Activated CD8-positive, alpha-beta memory T cell treated with anti-CD3 and anti-CD28 coated beads, Interleukin-2, amount 10 ng/mL, durations not matched to agents 7 days and 5 days (primary cell): Measurements from ENCODE around the gene RBP3. TPM values are rescaled to one million over a fixed set of nuclear protein-coding genes. Genes with fewer than 3 reads are reported as not detected.

Source experiments
- ATAC-seq: fragments of 150-1000 bp; cut with Tn5 transposase; one replicate; pipeline ENCODE4 v1.10.0; 2021; ENCODE audit warnings: moderate library complexity
- CTCF ChIA-PET: fragments of 350-600 bp; sonication (Branson Sonifier 250); formaldehyde crosslinking; loops from one replicate; lab custom pipeline; 2021; ENCODE audit warnings: antibody characterized with exemption; lab: Charles Lee
- DNase-seq: peaks from one replicate; pipeline ENCODE4 v3.0.0-alpha.2; 2020
- H3K27ac Mint-ChIP-seq: one replicate; pipeline ENCODE4 v1.8.0; 2021; ENCODE audit warnings: mild to moderate bottlenecking, mixed read lengths
- H3K27me3 Mint-ChIP-seq: one replicate; pipeline ENCODE4 v1.8.0; 2021; ENCODE audit warnings: mixed read lengths
- H3K36me3 Mint-ChIP-seq: one replicate; pipeline ENCODE4 v1.8.0; 2021; ENCODE audit warnings: mild to moderate bottlenecking, mixed read lengths
- H3K4me1 Mint-ChIP-seq: one replicate; pipeline ENCODE4 v1.8.0; 2021; ENCODE audit warnings: mixed read lengths
- H3K4me3 Mint-ChIP-seq: one replicate; pipeline ENCODE4 v1.8.0; 2021; ENCODE audit warnings: mild to moderate bottlenecking, moderate library complexity, mixed read lengths
- H3K9me3 Mint-ChIP-seq: one replicate; pipeline ENCODE4 v1.8.0; 2022; ENCODE audit warnings: low read depth, mixed read lengths
- total RNA-seq, 2 experiments: library from RNA; stranded (reverse); gene quantifications; one replicate each; pipeline ENCODE4 v1.2.3, GENCODE V29; 2021

The RBP3 gene
- not detected for total RNA-seq

DNA sequence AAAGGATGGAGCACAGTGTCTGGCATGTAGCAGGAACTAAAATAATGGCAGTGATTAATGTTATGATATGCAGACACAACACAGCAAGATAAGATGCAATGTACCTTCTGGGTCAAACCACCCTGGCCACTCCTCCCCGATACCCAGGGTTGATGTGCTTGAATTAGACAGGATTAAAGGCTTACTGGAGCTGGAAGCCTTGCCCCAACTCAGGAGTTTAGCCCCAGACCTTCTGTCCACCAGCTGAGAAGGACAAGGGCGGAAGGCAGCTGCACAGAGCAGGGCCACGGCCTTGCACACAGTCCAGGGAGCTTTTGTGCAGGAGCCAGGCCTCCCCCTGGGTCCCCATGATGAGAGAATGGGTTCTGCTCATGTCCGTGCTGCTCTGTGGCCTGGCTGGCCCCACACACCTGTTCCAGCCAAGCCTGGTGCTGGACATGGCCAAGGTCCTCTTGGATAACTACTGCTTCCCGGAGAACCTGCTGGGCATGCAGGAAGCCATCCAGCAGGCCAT lies at the start of gene RBP3:
TSS of gene RBP3 (plus strand) at position 226 of the 514 bp plus-strand sequence. CDS start at position 348, 122 bp downstream.
- Mint-ChIP-seq H3K9me3 (no peaks in the 10 kb centered on the region), H3K27me3 (peaks cover 5% of the 10 kb centered on the region), H3K4me3 (no peak within 1 kb of the TSS), H3K4me1 (no peaks in the 10 kb centered on the region), H3K27ac (no peak within 1 kb of the TSS), H3K36me3 (no peaks in the 10 kb centered on the region)
- no peak for DNase-seq
- ATAC-seq = no peak
- CTCF ChIA-PET = no interaction called here

DNA sequence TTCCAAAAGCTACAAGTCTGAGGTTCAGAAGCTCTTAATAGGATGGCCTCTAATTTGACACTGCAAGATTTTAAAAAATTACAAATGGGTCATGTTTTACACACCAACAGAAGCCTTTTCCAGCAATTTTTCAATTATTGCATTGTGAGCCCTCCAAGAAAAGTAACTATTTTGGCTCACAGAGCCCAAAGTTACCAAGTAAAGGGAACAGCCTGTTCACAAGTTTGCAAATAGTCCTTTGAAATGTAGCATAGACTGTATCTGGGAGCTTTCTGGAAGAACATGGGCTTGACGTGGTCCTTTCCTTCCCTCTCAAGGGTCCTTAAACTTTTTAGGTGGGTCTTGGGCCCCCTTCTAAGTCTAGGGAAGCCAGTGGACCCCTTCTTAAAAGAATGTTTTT lies 49.4 kb upstream of the RBP3 start:
- peaks cover 3% of the 10 kb centered on the region for H3K4me1 Mint-ChIP-seq
- ATAC-seq = no peak
- H3K9me3 Mint-ChIP-seq = no peaks in the 10 kb centered on the region
- H3K27me3 Mint-ChIP-seq = peaks cover 58% of the 10 kb centered on the region
- no peak overlapping the region for H3K27ac Mint-ChIP-seq
- no peak overlapping the region for H3K4me3 Mint-ChIP-seq
- DNase-seq = no peak
- H3K36me3 Mint-ChIP-seq = no peaks in the 10 kb centered on the region
- CTCF ChIA-PET = interaction anchor here (1.3 kb wide), 1 partner anchor 251 kb away, joined by 3 read pairs; no protein-coding TSS in a partner anchor

DNA sequence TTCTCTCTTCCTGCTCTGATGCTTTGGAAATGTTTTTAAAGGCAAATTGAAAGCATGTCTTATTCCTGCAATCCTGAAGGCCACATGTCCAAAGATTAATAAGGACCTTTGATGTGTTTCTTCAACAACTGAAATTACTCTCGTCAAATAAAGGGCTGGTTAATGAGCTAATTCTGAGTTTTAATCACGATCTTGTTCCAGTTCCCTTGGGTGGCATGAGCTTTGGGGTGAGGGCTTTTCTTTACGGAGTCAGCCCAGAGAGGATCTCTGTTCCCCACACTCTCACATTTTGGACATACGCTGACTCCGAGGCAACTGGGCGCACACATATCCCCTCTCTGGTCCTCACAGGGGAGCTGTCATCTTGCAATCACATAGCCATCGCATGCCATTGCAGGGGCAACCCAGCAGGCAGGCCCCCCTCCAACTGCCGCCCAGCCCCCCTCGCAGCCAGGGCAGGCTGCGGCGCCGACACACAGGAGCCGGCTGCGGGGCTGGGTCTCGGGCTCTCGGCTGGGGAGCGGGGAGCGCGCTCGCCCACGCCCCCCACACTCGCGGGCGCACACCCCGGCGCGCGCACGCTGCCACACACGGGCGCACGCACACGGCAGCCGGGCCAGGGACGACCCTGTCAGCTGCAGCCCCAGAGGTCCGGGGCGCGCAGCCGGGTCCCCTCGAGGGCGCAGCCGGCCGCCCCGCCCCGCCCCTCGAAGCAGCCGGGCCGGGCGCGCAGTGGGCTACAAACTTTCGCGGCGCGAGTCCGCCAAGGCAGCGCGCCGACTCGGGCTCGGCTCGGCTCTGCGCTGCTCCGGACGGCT lies 48.3 kb upstream of the RBP3 start, which contains the start of gene GDF10:
TSS of gene GDF10 (plus strand) at position 587 of the 818 bp plus-strand sequence. CDS start 455 bp downstream, outside the sequence.
- Mint-ChIP-seq H3K4me1 (peaks cover 3% of the 10 kb centered on the region), H3K4me3 (no peak within 1 kb of the TSS), H3K36me3 (no peaks in the 10 kb centered on the region), H3K27ac (peak within 1 kb of the TSS; percentile 8), H3K9me3 (no peaks in the 10 kb centered on the region), H3K27me3 (peaks cover 58% of the 10 kb centered on the region)
- CTCF ChIA-PET = no interaction called here
- no peak for ATAC-seq
- DNase-seq = no peak

DNA sequence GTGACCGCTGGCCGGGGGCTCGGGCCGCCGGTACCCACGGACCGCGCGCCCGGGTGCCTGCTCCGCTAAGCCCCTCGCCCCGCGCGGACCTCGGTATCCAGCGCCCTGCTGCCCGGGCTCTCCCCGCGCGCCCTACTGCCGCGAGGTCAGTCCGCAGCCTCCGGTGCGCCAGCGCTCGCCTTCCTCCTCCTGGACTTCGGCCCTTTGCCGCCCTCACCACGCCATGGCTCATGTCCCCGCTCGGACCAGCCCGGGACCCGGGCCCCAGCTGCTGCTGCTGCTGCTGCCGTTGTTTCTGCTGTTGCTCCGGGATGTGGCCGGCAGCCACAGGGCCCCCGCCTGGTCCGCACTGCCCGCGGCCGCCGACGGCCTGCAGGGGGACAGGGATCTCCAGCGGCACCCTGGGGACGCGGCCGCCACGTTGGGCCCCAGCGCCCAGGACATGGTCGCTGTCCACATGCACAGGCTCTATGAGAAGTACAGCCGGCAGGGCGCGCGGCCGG lies 47.7 kb upstream of the RBP3 start:
- Mint-ChIP-seq H3K27me3 (peaks cover 58% of the 10 kb centered on the region), H3K4me3 (no peak overlapping the region), H3K36me3 (no peaks in the 10 kb centered on the region), H3K4me1 (peaks cover 3% of the 10 kb centered on the region), H3K9me3 (no peaks in the 10 kb centered on the region), H3K27ac (no peak overlapping the region)
- DNase-seq (no peak), ATAC-seq (no peak)
- CTCF ChIA-PET = no interaction called here

DNA sequence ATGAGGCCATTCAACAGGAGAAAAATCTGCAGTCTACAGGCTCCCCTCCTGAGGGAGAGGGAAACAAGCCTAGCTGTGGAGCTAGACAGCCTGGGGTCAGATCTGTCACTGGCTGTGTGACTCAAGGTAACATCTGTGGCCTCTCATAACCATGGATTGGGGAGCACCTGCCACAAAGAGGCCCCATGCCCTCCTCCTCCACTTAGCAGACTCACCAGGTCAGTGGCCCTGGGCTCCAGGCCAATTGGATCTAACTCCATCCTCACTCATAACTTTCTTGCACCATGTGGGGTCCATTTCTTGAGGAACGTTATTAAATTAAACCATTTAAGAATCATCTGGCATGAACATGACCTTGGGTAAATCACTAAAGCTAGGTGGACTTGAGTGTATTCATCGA lies 46.3 kb upstream of the RBP3 start:
- H3K27me3 Mint-ChIP-seq = peaks cover 49% of the 10 kb centered on the region
- ATAC-seq (no peak), DNase-seq (no peak)
- CTCF ChIA-PET = interaction anchor here (0.8 kb wide), 1 partner anchor 10 kb away, joined by 3 read pairs; no protein-coding TSS in a partner anchor
- H3K4me3 Mint-ChIP-seq = no peak overlapping the region
- no peaks in the 10 kb centered on the region for H3K36me3 Mint-ChIP-seq
- peaks cover 3% of the 10 kb centered on the region for H3K4me1 Mint-ChIP-seq
- H3K27ac Mint-ChIP-seq = no peak overlapping the region
- no peaks in the 10 kb centered on the region for H3K9me3 Mint-ChIP-seq

DNA sequence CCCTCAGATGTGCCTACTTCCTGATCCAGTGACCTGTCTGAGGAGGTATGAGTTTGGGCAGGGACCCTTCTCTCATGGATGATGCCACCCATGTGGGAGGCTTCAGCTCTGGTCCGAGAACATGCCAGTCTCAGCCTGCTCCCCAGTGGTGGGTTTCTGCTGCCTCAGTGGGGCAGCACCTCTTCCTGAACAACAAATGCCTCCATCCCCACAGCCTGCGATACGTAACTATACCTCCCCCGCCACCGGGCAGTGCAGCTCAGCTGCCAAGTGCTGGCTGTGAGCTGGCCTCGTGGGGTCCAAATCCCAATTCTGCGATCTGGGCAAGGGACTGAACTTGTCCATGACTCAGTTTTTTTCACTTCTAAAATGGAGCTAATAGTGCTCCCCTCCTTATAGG lies 45.1 kb upstream of the RBP3 start:
- Mint-ChIP-seq H3K4me3 (no peak overlapping the region), H3K4me1 (peaks cover 3% of the 10 kb centered on the region), H3K27ac (no peak overlapping the region), H3K36me3 (no peaks in the 10 kb centered on the region), H3K27me3 (peaks cover 38% of the 10 kb centered on the region), H3K9me3 (no peaks in the 10 kb centered on the region)
- ATAC-seq = no peak
- CTCF ChIA-PET = interaction anchor here (1.3 to 1.8 kb wide), 2 partner anchors 8 to 255 kb away, joined by 3 to 7 read pairs; no protein-coding TSS in a partner anchor
- no peak for DNase-seq

DNA sequence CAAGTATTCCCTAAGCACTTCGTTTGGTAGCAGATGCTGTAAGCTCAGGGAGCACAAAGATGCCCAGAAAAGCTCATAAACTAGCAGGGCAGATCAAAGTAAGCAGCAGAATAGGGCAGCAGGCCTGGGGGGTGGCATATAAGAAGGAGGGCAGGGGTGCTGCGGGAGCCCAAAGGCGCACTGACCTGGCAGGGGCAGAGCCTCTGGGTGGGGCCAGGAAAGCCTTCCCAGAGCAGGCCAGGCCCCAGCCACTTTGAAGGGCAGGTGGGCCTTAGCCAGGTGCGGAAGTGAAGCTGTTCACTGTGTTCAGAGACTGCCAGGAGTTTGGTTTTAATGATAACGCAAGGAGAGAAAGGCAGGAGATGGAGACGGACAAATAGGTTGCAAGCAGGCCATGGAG lies 44.3 kb upstream of the RBP3 start:
- Mint-ChIP-seq H3K4me3 (no peak overlapping the region), H3K9me3 (no peaks in the 10 kb centered on the region), H3K4me1 (peaks cover 3% of the 10 kb centered on the region), H3K27ac (no peak overlapping the region), H3K27me3 (peaks cover 31% of the 10 kb centered on the region), H3K36me3 (no peaks in the 10 kb centered on the region)
- CTCF ChIA-PET = interaction anchor here (1.3 to 1.8 kb wide), 2 partner anchors 8 to 256 kb away, joined by 3 to 7 read pairs; no protein-coding TSS in a partner anchor
- no peak for ATAC-seq
- DNase-seq = no peak

DNA sequence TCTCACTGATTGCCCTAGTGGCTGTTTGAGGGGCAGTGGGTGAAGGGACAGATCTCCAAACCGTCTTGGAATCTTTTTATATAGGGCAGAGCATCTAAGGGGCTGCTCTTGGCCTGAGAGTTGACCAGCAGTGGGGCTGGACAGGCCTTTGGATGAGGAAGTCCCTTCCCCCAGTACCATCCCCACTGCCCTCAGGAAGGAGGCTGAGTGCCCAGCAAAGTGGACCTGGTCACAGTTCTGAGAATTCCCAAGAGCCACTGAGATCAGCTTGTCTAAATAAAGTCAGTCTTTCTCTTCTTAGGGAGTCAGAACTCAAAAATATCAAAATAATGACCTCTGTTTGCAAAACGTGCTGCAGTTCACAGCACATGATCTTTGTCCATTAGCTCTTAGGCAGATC lies 42.6 kb upstream of the RBP3 start:
- ATAC-seq = no peak
- H3K4me1 Mint-ChIP-seq = peaks cover 3% of the 10 kb centered on the region
- H3K36me3 Mint-ChIP-seq = no peaks in the 10 kb centered on the region
- DNase-seq = no peak
- H3K9me3 Mint-ChIP-seq = no peaks in the 10 kb centered on the region
- H3K27ac Mint-ChIP-seq = no peak overlapping the region
- peaks cover 21% of the 10 kb centered on the region for H3K27me3 Mint-ChIP-seq
- CTCF ChIA-PET = interaction anchor here (0.9 to 2.0 kb wide), 3 partner anchors 258 to 281 kb away, joined by 3 to 8 read pairs (median 3); no protein-coding TSS in a partner anchor
- no peak overlapping the region for H3K4me3 Mint-ChIP-seq

DNA sequence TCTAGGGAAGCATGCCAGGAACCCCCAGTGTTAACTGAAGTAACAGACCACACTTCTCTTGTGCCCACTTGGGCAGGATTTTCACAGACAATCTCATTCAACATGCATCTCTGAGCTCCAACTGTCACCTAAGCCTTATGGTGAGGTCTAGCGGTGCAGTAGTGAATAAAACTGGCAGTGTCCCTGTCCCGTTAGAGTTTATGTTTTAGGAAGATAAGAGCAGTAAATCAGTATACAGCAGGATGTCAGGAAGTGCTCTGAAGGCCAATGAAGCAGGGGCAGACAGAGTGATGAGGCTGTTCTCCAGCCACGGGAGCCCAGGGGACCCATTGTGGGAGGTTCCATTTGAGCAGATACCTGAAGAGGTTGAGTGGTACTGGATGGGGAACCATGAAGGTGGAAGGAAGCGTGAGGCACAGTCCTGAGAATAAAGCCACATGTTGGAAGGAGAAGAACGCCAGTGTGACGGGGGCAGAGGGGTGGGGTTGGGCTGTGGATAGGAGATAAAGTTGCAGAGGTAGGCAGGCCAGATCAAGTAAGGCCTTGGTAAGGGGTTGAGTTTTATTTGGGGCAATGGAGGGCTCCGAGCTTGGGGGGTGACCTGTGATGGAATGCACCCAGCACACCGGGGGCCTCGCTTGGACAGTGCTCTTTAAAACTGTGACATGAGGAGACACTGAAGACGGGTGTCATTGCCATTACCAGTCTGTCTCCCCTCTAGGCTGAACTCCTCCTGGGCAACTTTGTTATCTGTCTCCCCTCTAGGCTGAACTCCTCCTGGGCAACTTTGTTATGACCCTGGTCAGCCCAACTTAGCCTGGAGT lies 41.6 kb upstream of the RBP3 start:
- no peak overlapping the region for H3K4me3 Mint-ChIP-seq
- peaks cover 14% of the 10 kb centered on the region for H3K27me3 Mint-ChIP-seq
- H3K4me1 Mint-ChIP-seq = peaks cover 9% of the 10 kb centered on the region
- no peak for DNase-seq
- ATAC-seq = no peak
- H3K9me3 Mint-ChIP-seq = no peaks in the 10 kb centered on the region
- CTCF ChIA-PET = interaction anchor here (0.9 to 2.0 kb wide), 3 partner anchors 259 to 282 kb away, joined by 3 to 8 read pairs (median 3); no protein-coding TSS in a partner anchor
- no peak overlapping the region for H3K27ac Mint-ChIP-seq
- H3K36me3 Mint-ChIP-seq = no peaks in the 10 kb centered on the region

DNA sequence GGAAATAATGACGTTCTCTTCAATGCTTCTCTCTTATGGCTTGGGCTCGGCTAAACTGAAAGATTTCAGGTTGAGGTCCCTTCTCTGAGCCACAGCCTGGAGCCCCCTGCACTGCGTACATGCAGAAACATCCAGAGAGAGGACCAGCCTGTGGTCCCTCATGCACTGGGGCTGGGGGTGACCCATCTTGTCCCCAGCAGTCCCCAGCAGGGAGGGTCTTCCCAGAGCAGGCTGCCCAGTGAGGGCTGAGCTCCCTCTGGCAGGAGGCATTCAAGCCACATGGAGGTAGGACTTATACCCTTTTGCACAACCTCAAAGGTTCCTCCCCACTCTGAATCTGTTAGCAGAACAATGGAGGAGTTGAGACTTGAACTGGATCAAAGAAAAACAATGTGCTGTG lies 40.8 kb upstream of the RBP3 start:
- peaks cover 14% of the 10 kb centered on the region for H3K4me1 Mint-ChIP-seq
- H3K9me3 Mint-ChIP-seq = no peaks in the 10 kb centered on the region
- H3K27me3 Mint-ChIP-seq = peaks cover 7% of the 10 kb centered on the region
- DNase-seq (no peak), ATAC-seq (no peak)
- no peak overlapping the region for H3K27ac Mint-ChIP-seq
- CTCF ChIA-PET = interaction anchor here (1.1 kb wide), 1 partner anchor 283 kb away, joined by 3 read pairs; no protein-coding TSS in a partner anchor
- H3K36me3 Mint-ChIP-seq = no peaks in the 10 kb centered on the region
- no peak overlapping the region for H3K4me3 Mint-ChIP-seq

DNA sequence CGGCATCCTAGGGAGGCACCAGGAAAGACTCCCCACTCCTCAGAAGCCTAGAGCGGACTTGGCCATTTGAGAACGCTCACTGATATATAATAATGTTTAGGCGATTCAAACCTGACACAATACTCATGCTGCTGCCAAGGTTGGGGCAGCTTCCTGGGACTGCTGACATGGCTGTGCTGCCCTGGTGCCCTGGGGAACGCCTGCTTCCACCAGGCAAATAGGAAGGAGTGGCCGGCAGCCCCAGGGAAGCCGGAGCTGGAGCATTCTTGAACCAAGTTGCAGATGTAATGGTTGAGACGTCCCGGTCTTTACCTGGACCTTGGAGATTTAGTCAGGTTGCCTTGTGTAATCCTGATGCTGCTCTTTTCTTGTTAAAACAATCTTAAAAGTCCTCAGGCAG lies 39.4 kb upstream of the RBP3 start:
- ATAC-seq = no peak
- Mint-ChIP-seq H3K27ac (no peak overlapping the region), H3K9me3 (no peaks in the 10 kb centered on the region), H3K4me3 (no peak overlapping the region), H3K36me3 (no peaks in the 10 kb centered on the region), H3K4me1 (peaks cover 14% of the 10 kb centered on the region), H3K27me3 (no peaks in the 10 kb centered on the region)
- CTCF ChIA-PET = interaction anchor here (1.0 to 8.2 kb wide), 3 partner anchors 15 to 262 kb away, joined by 3 to 155 read pairs (median 3); no protein-coding TSS in a partner anchor
- no peak for DNase-seq

DNA sequence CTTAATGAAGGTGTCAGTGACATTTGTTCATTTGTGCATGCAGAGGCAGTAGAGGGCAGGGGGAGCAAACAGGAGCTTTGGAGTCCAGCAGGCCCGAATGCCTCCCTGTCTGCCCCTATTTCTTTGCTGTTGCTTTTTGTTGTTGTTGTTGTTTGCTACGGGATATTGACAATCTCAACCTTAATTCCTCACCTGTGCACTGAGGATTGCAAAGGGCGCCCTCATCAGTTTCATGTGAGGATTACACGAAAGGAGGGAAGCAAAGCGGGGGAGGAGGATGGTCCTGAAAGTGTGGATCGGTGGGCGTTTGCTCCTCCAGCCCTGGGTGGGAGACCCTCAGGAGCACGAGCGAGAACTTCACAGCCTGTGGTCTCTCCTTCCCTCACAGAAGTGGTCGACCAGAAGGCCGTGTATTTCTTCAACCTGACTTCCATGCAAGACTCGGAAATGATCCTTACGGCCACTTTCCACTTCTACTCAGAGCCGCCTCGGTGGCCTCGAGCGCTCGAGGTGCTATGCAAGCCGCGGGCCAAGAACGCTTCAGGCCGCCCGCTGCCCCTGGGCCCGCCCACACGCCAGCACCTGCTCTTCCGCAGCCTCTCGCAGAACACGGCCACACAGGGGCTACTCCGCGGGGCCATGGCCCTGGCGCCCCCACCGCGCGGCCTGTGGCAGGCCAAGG lies 38.6 kb upstream of the RBP3 start:
- no peak for ATAC-seq
- no peak overlapping the region for H3K27ac Mint-ChIP-seq

More for the DNA sequence above, 38.6 kb upstream of the RBP3 start:
- CTCF ChIA-PET = interaction anchor here (1.0 to 8.2 kb wide), 3 partner anchors 16 to 263 kb away, joined by 3 to 155 read pairs (median 3); no protein-coding TSS in a partner anchor
- no peaks in the 10 kb centered on the region for H3K27me3 Mint-ChIP-seq
- no peaks in the 10 kb centered on the region for H3K9me3 Mint-ChIP-seq
- H3K4me1 Mint-ChIP-seq = peaks cover 14% of the 10 kb centered on the region
- no peaks in the 10 kb centered on the region for H3K36me3 Mint-ChIP-seq
- no peak overlapping the region for H3K4me3 Mint-ChIP-seq
- no peak for DNase-seq
